ENCODE measurements around the gene PA2G4.
"Not testable (repeated sequence)": the region's sequence is repeated elsewhere in the genome, so short reads cannot be mapped to it uniquely, and the experiment has no call there.

The PA2G4 gene

DNA sequence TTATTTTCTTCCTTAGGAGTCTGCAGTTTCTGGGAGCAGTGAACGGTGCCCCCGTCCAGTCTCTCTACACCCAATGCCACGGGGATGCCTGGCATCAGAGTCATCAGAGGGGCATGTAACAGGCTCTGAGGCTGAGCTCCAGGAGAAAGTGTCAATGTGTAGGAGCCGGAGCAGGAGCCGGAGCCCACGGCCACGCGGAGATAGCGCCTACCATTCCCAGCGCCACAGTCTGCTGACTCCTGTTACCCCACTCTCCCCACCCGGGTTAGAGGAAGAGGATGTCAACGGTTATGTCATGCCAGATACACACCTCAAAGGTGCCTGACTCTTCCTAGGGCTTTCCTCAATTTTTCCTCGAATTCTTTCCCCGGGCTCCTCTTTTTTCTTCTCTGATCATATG lies 3.3 kb upstream of the PA2G4 start:
- no peak for DNase-seq

DNA sequence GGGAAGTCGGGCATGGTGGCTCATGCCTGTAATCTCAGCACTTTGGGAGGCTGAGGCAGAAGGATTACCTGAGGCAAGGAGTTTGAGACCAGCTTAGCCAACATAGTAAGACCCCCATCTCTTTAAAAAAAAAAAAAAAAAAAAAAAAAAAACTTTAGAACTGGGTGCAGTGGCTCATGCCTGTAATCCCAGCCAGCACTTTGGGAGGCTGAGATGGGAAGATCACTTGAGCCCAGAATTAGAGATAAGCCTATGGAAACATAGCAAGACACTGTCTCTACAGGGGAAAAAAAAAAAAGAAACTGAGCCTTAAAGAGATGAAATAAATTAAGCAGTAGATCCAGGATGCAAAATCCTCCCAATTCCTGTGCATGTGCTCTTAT lies 1.7 kb upstream of the PA2G4 start:
- DNase-seq = no peak

DNA sequence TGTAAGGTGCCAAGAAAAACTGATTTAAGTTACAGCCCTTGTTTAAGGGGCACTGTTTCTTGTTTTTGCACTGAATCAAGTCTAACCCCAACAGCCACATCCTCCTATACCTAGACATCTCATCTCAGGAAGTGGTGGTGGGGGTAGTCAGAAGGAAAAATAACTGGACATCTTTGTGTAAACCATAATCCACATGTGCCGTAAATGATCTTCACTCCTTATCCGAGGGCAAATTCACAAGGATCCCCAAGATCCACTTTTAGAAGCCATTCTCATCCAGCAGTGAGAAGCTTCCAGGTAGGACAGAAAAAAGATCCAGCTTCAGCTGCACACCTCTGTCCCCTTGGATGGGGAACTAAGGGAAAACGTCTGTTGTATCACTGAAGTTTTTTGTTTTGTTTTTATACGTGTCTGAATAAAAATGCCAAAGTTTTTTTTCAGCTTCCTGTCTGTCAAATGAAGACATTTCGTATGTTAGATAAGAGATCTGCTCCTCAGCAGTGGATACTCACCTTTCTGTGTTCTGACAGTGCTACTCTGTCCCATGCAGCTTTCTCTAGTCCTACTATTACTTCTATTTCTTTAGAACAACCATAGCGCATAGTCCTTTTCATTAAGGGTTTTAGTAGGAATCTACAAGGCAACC lies 1.2 kb upstream of the PA2G4 start:
- DNase-seq = no peak

DNA sequence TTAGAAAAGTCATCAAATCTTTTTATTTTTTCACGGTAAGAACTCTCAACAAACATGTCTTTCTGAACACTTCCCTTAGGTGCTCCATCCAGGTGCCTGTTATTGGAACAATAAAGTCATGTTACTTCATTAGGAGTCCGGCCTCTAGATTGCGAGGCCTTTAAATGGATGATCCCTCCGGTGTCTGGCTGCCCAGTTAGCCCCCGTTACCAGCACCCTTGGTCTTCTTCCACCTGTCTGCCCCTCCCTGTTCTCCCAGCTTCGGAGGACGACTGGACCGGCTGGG lies 593 bp upstream of the PA2G4 start:
- DNase-seq = no peak

DNA sequence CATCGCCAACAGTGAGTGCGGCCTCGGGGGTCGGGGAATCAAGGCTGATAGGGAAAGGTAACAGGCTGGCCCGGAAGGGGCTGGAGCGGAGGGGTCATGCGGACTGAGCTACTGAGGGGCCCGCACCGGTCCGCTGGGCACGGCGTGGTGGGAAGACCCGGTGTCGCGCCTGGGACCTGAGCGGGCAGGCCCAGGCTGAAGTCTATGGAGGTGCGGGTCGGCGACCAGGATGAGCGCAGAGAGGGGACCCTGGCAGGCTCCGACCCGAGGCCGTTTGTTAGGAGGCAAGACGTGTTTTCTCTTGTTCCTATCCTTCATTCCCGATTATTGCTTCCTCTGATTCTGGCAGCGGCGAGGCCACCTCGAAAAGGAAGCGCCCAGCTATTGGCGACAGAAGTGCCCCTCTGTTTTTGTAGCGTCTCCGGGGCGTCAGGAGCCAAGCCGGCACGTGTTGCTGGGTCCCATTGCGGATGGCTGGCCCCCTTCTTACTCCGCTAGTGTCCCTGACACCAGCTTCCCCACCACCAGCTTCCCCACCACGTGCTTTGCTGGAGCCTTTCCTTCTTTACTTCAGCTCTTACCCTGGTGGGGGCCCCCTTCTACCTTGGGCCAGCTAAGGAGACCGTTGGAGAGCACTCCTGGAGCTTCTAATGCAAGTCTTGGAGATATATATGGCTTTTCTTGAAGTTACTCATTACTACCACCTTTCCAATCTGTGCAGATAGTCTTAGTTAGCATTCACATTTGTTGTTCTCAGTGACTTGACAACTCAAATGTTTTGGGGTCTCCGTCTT lies 653 bp downstream of the PA2G4 start:
- DNase-seq = peak in 1 of 2 experiments; percentile 49

DNA sequence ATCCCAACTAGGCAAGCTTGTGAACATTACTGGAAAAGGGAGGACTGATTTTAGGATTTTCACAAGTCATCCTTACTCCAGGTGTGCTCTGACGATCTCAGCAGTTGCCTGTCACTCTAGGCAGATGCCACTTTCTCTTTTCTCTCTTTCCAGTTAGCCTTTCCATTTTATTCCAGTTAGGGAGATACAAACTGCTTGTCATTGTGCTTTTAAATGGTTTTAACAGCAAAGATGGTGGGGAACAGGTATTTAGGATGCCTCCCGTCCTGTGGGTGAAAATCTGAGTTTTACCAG lies 1.2 kb downstream of the PA2G4 start:
- DNase-seq = no peak

DNA sequence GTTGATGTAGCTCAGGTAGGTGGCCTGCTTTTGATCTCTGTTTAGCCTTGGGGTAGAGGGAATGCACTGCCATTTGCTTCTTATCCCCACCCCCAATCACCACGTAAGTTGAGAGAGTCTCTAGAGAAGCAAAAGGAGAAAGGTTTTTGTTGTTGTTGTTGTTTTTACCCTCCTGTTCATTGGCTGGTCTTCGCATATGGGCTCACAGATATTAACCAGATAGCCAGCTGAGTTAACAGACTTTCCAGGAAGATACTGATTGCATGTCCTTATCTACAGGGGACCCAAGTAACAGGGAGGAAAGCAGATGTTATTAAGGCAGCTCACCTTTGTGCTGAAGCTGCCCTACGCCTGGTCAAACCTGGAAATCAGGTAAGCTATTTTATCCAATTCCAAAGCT lies 2.9 kb downstream of the PA2G4 start:
- no peak for DNase-seq

DNA sequence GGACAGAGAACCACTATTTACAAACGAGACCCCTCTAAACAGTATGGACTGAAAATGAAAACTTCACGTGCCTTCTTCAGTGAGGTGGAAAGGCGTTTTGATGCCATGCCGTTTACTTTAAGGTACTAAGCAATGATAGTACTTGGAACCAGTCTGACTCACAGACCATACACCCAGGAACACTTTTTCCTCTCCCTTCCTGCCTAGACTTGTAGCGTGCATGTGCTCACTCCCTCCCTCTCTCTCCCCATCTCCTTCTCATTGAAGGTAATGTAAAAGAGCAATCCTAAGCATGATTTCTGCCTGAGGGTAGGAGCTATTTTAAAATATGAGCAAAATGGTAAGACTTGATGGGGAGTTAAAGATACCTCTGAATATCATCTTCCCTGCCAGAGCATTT lies 6.2 kb downstream of the PA2G4 start:
- no peak for DNase-seq

DNA sequence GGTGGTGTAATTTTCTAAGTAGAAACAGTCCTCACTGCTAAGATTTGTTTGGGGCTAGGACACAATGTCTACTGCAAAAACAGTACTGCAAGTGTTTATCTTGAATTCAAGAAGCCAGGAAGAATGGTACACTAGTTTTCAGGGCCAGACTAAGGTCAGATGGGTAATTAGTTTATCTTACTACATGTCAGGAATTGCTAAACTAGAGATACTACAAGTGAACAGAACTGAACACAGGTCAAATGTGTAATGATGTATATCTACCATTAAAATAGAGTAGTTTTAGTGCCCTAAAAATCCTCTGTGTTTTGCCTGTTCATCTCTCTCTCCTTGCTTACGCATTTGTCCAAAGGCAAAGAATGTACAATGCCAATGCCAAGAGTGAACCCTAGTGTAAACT lies 9.7 kb downstream of the PA2G4 start:
- DNase-seq = no peak

DNA sequence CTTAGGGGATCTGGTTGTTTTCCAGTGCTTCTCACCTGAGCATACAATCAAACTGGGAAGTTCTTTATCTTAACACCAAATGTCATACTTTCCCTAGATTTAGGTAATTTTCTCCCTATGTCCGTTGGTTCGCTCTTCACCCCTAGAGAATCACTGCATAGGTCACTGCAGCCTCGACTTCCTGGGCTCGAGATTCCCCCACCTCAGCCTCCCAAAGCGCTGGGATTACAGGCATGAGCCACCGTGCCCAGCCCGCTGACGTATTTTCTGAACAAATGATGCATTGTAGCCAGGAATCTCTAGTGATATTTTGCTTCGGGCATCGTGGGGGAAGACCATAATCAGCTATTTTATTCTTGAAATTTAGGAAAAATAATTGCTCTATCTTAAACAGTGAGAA lies 11.0 kb downstream of the PA2G4 start:
- no peak for DNase-seq

DNA sequence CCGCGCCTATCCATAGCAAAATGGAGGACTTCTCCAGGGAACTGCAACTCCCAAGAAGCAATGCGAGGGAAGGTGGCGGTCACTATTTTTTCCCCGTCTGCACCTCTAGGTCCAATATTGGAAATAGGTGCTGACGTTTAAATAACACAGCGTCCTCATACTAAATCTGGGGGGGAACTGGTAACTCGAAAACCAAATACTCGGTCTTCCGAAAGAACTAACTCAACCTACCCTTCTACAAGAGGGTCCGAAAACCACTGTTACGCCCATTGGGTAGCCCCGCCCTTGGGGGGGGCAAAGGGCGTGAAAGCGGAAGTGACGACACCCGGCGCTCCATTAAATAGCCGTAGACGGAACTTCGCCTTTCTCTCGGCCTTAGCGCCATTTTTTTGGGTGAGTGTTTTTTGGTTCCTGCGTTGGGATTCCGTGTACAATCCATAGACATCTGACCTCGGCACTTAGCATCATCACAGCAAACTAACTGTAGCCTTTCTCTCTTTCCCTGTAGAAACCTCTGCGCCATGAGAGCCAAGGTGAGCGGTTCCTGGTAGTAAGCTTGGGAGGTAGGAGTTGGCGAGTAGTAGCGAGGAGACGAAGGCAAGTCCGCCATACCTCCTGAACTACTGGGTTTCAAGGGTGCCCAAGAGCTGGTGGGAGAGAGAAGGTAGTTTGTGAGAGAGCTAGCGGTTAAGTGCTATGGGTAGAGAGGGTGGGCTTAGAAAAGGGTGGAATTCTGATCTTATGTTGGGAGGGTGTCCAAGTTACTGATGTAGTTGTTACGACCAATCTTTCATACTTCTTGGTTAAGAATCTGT lies 12.1 kb downstream of the PA2G4 start, which contains the start of gene RPL41:
TSS of gene RPL41 (plus strand) at position 367 of the 815 bp plus-strand sequence.
- DNase-seq = peak; percentile 92 to 96

DNA sequence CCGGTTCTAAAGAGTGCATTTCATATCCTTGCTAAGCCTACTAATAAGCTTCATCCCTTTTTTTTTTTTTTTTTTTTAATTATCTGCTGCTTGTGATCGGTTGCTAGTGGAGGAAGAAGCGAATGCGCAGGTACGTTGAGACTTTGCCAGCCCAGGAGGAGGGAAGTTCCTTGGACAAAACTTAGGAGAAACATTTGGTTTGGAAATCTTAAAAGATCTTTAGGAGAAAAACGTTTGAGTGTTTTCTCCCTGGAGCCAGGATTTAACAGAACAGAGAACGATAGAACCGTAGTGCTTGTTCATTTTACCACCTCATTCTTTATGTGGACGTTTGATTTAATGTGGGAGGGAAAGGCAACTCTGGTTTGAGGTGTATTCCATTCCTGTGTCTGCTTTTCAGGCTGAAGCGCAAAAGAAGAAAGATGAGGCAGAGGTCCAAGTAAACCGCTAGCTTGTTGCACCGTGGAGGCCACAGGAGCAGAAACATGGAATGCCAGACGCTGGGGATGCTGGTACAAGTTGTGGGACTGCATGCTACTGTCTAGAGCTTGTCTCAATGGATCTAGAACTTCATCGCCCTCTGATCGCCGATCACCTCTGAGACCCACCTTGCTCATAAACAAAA lies 12.8 kb downstream of the PA2G4 start:
- DNase-seq = not testable (repeated sequence)

DNA sequence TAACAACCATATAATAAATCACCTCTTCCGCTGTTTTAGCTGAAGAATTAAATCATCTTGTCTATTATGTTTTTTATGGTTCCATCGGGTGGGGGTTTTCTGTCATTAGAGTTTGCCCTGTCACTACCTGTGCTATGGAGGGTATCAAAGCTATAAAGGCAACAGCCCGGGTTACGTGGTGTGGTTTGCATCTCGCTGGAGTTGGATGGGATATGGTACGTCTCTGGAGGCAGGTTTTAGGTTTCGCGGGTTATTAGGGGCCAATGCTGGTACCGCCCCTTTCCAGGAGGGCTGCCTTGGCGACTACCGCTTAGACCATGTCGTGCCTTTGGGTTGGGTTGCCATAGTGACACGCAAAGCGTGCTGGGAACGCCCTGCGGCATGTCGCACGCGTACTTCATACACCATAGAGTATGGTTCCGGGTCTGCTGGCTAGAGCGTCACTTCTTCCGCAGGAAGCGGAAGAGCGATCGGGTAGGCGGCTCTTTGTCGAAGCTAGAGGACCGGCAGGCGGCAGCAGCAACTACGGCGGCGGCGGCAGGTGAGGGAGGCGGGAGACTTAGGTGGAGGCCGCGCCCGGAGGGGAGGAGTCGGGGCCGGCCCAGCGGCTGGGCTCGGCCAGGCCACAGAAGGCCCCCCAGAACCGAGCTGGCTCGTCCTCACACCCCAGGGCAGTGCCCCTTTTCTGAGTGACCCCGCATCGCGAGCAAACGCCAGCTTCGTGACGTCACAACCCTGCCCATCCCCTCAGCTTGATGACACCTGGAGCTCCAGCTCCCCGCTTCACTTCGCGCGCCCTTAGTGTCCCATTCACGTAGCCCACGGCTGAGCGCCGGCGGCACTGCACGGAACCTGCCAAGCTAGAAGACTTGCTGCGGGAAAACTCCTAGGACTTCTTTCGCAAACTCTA lies 13.7 kb downstream of the PA2G4 start, which contains the start of gene ZC3H10:
TSS of gene ZC3H10 (plus strand) at position 489 of the 910 bp plus-strand sequence. CDS start 2,297 bp downstream, outside the sequence.
- DNase-seq = peak; percentile 98 to 99

DNA sequence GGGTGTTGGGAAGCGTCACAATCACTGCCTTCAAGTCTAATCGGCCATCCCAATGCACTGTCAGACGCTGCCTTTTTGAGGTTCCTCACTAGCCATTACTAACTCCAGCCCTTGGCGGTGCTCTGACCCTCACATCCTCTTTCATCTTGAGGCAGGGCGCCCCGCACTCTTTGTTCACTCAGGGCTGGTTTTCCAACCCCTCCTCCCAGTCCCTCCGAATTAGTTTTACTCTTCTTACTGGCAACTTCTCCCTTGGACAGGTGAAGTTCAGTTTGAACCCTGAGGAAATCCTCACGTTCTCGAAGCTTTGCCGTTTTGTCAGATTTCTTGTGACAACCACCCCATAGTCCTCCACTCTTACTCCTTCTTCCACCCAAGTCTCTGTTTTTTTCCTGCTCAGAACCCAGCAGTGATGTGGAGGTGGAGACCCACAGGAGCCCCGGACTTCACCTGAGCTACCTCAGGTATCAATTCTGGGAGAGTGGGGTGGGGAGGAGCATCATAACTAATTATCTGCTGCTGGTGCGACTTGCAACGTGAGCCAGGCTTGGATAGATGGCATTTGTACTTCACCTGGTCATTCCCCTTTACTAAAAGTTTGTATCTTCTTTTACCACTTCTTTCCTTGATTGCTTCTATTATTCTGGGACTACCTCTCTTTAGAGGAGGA lies 14.5 kb downstream of the PA2G4 start:
- DNase-seq = no peak

DNA sequence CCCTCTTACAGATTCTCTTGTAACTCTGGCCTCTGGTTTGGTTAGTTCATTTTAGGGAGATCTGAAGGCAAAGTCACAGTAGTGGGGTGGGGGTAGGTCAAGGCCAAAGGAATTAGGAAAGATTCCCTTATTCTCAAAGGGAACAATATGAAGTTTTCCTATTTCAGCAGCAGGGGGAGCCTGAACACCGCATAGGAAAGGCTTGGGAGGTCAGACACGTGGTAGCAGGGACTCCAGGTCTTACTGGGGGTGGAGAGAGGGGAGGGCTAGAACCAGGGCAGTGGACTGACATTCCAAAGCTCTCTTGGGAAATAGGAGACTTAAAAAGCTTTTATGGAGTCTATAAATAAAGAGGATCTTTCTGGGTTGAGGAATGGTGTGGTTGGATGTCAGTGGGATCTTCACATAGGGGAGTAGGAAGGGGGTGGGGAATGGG lies 15.0 kb downstream of the PA2G4 start:
- DNase-seq = peak; percentile 86 to 90

DNA sequence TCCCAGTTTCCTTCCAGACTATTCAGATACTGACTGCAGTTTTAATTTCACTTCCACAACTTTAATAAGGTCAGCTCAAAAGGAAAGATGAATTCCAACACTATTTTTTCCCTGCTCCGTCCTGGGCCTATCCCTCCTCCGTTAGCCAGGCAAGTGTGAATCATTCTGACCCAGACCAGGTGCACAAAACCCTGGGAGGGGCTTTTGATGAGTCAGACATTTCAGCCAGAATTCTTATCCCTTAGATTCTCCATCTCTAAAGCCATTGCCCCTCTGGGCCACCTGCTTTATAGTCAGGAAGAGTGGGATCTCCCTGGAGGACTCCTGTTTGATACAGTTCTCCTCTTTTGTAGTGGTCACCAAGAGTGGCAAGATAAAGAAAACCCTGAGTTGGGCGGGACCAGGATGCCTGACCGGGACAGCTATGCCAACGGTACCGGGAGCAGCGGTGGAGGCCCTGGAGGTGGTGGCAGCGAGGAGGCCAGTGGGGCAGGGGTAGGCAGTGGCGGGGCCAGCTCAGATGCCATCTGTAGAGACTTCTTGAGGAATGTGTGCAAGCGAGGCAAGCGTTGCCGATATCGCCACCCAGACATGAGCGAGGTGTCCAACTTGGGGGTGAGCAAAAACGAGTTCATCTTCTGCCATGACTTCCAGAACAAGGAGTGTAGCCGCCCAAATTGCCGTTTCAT lies 15.9 kb downstream of the PA2G4 start:
- no peak for DNase-seq

DNA sequence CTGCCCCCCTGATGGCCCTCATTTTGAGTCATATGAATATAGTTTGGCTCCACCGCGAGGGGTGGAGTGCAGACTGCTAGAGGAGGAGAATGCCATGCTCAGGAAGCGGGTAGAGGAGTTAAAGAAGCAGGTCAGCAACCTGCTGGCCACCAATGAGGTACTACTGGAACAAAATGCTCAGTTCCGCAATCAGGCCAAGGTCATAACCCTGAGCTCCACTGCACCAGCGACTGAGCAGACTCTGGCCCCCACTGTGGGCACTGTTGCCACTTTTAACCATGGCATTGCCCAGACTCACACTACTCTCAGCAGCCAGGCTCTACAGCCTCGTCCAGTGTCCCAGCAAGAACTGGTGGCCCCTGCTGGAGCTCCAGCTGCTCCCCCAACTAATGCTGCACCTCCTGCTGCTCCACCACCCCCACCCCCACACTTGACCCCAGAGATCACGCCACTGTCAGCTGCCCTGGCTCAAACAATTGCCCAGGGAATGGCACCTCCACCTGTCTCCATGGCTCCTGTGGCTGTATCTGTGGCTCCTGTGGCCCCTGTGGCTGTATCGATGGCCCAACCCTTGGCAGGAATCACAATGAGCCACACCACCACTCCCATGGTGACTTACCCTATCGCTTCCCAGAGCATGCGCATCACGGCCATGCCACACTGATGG lies 17.0 kb downstream of the PA2G4 start:
- no peak for DNase-seq

DNA sequence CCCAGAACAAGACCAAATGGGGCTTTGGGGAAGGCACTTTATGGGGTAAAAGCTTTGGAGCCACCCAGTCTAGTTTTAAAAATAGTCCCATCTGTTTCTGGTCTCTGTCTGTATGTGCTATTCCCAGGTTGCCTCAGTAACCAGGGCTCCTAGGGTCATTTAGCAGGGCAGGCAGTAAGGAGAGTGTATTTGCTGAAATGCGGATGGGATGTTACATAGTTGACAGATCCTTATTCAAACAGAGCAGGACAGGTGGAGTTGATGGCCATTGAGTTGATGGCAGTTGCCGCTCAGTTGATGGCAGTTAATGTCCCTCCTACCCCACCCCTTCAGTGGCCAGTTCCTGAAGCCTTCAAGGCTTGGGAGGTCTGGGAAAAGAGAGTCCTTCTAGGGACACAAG lies 18.3 kb downstream of the PA2G4 start:
- DNase-seq = no peak

DNA sequence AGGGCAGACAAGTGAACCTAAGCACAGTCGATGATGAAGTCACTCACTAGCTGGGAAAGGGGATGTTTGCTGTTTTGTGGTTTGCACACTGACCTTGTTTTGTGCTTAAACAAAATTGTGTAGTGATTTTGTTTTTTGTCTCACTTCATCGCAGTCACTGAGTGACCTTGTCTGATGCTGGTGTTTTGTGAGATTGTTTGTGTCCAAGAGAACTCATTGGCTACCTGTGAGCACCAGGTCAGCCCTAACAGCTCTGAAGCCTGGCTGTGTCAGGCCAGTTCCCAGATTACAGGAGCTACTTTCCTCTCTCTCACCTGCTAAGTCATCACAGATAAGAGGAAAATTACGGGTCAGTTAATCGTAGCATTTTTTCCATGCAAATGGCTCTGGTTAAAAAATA lies 19.8 kb downstream of the PA2G4 start:
- DNase-seq = no peak

DNA sequence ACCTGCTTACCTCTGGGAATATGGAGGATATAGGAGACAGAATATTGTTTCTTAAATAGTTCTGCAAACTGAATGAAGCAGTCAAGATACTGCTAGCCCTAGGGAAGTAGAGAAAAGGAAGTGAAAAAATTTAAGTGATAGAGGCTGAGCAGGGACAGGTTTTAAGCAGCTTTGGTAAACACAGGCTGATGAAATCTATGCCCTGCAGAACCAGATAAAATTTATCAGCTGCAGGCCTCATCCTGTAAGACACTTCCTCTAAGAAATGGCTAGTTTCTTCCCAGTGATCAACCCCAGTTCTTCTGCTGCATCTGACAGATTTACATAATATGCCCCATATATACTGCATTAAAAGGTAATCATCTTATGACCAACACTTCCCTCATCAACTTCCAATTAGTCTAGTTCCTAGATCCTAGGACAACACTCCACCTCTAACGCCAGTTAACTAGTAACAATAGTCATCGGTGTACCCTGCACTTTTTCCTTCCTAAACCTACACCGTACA lies 22.4 kb downstream of the PA2G4 start:
- no peak for DNase-seq
